Measurements from ENCODE around the gene STK17B. TPM values are rescaled to one million over a fixed set of nuclear protein-coding genes. Genes with fewer than 3 reads are reported as not detected.

Gene STK17B
- total RNA-seq, 1 donor from 2014 or later: 66.9 TPM

- Histone ChIP-seq H3K27ac (no peak overlapping the region), H3K9me3 (no peaks in the 10 kb centered on the region), H3K4me3 (no peak overlapping the region), H3K4me1 (no peaks in the 10 kb centered on the region), H3K36me3 (peaks cover 70% of the 10 kb centered on the region), H3K27me3 (no peaks in the 10 kb centered on the region)
- intact Hi-C loops (cut with DNase I): no loop called here
- no peak for TF ChIP-seq CTCF (IDR thresholded peaks at IDR 0.05)
- DNase-seq (no peak), ATAC-seq (no peak)
These were observed 26.8 kb downstream of the STK17B start for GRCh38 chr2:196144513-196145126.

GRCh38 chr2:196143730-196144131 lies 27.6 kb downstream of the STK17B start:
- Histone ChIP-seq H3K9me3 (no peaks in the 10 kb centered on the region), H3K4me3 (no peak overlapping the region), H3K4me1 (no peaks in the 10 kb centered on the region), H3K27ac (no peak overlapping the region), H3K27me3 (no peaks in the 10 kb centered on the region), H3K36me3 (peaks cover 79% of the 10 kb centered on the region)
- no peak for TF ChIP-seq CTCF (IDR thresholded peaks at IDR 0.05)
- intact Hi-C loops (cut with DNase I): no loop called here
- DNase-seq (no peak), ATAC-seq (no peak)

DNA sequence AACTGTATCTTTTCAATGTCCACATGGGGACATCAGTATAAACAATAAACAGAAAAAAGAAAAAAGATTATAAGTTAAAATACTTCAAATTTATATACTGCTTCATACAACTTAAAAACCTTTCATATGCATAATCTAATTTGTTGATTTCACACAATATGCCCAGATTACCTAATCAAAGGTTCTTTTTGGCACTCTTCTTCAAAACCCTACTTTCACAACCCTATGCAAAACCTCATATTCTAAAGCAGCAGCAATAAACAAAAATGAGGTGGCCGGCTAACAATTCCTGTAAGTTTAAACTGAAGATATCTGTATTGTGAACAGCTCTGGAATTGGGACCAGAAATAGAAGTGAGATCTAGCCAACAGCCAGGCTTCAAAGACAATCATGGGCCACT lies 28.6 kb downstream of the STK17B start:
- no peak overlapping the region for H3K4me3 ChIP-seq
- intact Hi-C loops (cut with DNase I): no loop called here
- ATAC-seq (no peak), DNase-seq (no peak)
- no peak overlapping the region for H3K27ac ChIP-seq
- no peaks in the 10 kb centered on the region for H3K27me3 ChIP-seq
- TF ChIP-seq CTCF (IDR thresholded peaks at IDR 0.05): no peak
- H3K9me3 ChIP-seq: no peaks in the 10 kb centered on the region
- H3K4me1 ChIP-seq: no peaks in the 10 kb centered on the region
- H3K36me3 ChIP-seq: peaks cover 84% of the 10 kb centered on the region

- no peak for TF ChIP-seq CTCF (IDR thresholded peaks at IDR 0.05)
- peaks cover 100% of the 10 kb centered on the region for H3K36me3 ChIP-seq
- no peak for ATAC-seq
These were observed 31.2 kb downstream of the STK17B start for GRCh38 chr2:196140213-196140612.

DNA sequence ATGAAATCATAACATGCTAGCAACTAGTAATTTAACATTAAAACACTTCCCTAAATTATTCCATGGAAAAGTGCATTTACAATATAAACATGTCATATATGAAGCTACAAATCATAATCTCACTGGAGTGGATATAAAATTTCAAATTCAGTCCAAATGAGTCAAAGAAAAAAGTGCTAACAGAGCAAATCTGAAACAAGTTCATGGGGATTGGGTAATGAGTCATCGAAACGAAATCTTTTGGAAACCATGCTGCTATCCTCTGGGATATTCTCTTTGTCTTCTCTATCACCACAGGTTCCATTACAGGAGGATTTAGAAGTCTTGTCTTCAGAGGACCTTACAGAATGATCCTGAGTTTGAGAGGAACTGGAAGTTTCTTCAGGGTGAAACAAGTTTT lies 34.1 kb downstream of the STK17B start:
- intact Hi-C loops (cut with DNase I): no loop called here
- ATAC-seq: no peak
- peaks cover 11% of the 10 kb centered on the region for H3K9me3 ChIP-seq

More at GRCh38 chr2:196140213-196140612, 31.2 kb downstream of the STK17B start:
- Histone ChIP-seq H3K27me3 (no peaks in the 10 kb centered on the region), H3K4me1 (no peaks in the 10 kb centered on the region), H3K27ac (no peak overlapping the region), H3K4me3 (no peak overlapping the region), H3K9me3 (no peaks in the 10 kb centered on the region)
- no peak for DNase-seq
- intact Hi-C loops (cut with DNase I): no loop called here

More for the DNA sequence above, 34.1 kb downstream of the STK17B start:
- no peak for DNase-seq
- TF ChIP-seq CTCF (IDR thresholded peaks at IDR 0.05): no peak
- no peaks in the 10 kb centered on the region for H3K4me1 ChIP-seq
- peaks cover 71% of the 10 kb centered on the region for H3K36me3 ChIP-seq
- H3K27me3 ChIP-seq: no peaks in the 10 kb centered on the region
- H3K4me3 ChIP-seq: no peak overlapping the region
- no peak overlapping the region for H3K27ac ChIP-seq
